Stimulated activated naive CD8-positive, alpha-beta T cell treated with anti-CD3 and anti-CD28 coated beads, Interleukin-15, Interleukin-2, amounts not matched to agents 100 ng/mL and 50 ng/mL, for 24 hours (primary cell): Measurements from ENCODE around the gene FUT7.

Source experiments
- H3K27ac Mint-ChIP-seq: one replicate; pipeline ENCODE4 v1.8.0; 2021; ENCODE audit warnings: mild to moderate bottlenecking, mixed read lengths
- H3K27me3 Mint-ChIP-seq: one replicate; pipeline ENCODE4 v1.8.0; 2021; ENCODE audit warnings: mixed read lengths
- H3K36me3 Mint-ChIP-seq: one replicate; pipeline ENCODE4 v1.8.0; 2021; ENCODE audit warnings: low read depth, mixed read lengths
- H3K4me1 Mint-ChIP-seq: one replicate; pipeline ENCODE4 v1.8.0; 2021; ENCODE audit warnings: low read depth, mixed read lengths
- H3K4me3 Mint-ChIP-seq: one replicate; pipeline ENCODE4 v1.8.0; 2021; ENCODE audit warnings: mild to moderate bottlenecking, mixed read lengths
- H3K9me3 Mint-ChIP-seq: one replicate; pipeline ENCODE4 v1.8.0; 2021; ENCODE audit warnings: mixed read lengths

Gene FUT7

DNA sequence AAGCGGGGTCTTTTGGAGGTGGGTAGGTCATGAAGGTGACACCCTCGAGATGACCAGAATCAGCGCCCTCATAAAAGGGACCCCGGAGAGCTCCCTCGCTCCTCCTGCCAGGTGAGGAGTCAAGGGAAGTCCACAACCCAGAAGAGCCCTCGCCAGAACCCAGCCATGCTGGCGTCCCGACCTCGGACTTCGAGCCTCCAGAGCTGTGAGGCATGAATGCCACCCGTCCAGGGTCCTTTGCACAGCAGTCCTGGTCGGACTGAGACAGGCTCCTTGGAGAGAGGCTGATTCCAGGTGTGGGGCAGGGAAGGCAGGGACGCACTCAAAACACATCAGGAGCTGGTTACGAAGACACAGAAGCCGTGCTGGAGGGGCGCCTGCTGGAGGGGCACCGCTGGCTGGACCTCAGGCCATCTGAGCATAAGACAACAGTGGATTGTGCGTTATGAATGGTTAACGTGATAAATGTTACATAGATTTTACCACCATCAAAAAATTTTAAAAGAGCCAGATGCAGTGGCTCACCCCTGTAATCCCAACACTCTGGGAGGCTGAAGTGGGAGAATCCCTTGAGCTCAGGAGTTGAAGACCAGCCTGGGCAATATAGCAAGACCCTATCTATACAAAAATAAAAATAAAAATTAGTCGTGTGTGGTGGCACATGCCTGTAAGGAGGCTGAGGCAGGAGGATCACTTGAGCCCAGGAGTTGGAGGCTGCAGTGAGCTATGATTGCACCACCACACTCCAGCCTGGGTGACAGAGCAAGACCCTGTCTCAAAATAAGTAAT lies 29.8 kb downstream of the FUT7 start:
- no peaks in the 10 kb centered on the region for H3K27me3 Mint-ChIP-seq
- no peaks in the 10 kb centered on the region for H3K9me3 Mint-ChIP-seq
- no peaks in the 10 kb centered on the region for H3K36me3 Mint-ChIP-seq
- H3K4me1 Mint-ChIP-seq, result peaks cover 42% of the 10 kb centered on the region
- no peak overlapping the region for H3K4me3 Mint-ChIP-seq
- no peak overlapping the region for H3K27ac Mint-ChIP-seq

DNA sequence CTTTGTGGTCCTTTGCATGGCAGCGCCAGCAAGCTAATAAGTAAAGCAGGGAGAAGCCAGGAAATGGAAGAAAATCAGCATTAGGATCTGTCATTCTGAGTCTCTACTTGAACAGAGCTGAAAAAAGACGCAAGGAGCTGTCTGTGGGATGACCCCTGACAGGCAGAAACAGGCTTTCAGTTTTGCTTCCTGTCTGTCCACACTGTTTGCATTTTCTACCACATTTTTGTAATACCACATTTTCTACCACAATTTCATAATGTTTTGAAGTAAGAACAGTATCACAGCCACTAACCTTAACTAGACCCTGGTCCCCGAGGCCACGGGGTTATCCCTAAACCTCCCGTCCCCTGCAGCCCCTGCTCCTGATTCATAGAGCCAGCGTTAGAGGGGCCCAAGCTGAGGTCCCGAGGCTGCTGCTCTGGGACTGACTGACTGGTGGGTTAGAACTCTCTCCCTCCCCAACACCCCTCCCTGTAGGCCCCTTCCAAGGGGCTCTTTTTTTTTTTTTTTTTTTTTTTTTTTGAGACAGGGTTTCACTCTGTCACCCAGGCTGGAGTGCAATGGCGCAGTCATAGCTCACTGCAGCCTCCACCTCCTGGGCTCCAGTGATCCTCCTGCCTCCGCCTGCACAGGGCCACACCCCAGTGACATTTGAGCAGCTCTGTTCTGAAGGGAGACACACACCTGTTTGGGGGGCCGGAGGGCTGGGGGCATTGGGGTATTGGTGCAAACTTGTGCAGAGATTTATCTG lies 31.5 kb downstream of the FUT7 start:
- Mint-ChIP-seq H3K27ac (peak overlapping the region; percentile 83), H3K4me3 (peak overlapping the region; percentile 61), H3K36me3 (no peaks in the 10 kb centered on the region), H3K4me1 (peaks cover 39% of the 10 kb centered on the region), H3K27me3 (no peaks in the 10 kb centered on the region), H3K9me3 (no peaks in the 10 kb centered on the region)

DNA sequence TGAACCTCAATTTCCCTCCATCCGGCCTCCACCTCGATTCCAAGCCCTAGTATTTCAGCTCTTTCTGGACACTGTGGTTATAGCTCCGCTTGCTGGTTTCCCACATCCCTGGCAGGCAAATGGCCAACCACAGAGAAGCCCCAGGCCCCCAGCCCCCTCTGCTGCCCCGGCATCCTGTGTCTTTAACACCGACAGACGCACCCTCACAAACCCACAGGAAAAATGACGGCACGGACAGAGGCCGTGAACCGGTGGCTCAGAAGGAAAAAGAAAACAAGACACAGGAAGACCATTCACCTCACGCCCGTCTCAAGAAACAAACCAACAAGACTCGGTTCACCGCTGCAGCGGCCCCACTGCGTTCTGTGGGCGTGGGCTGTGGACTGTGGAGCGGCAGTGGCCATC lies 34.1 kb downstream of the FUT7 start:
- Mint-ChIP-seq H3K27ac (peak overlapping the region; percentile 68), H3K9me3 (no peaks in the 10 kb centered on the region), H3K27me3 (no peaks in the 10 kb centered on the region), H3K36me3 (no peaks in the 10 kb centered on the region), H3K4me3 (peak overlapping the region; percentile 43), H3K4me1 (peaks cover 49% of the 10 kb centered on the region)

DNA sequence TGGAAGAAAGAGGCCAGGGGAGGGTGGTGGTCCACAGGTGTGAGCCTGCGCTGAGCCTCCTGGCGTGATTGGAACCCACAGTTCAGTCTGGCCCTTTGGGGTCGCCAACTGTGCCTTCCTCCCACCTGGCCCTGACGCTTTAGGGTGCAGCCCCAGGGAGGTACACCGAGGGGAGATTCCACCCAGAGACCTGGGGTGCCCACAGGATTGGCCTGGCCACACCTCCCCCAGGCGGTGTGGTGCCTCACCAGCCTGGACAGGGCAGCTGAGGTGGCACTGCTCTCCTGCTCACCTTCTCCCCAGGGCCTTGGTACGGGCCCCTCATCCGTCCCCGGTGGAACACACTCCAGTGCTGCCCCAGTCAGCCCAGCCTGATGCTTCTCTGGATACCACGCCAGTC lies 34.5 kb downstream of the FUT7 start:
- H3K9me3 Mint-ChIP-seq, result no peaks in the 10 kb centered on the region
- H3K4me3 Mint-ChIP-seq, result peak overlapping the region; percentile 43
- no peak overlapping the region for H3K27ac Mint-ChIP-seq
- peaks cover 49% of the 10 kb centered on the region for H3K4me1 Mint-ChIP-seq
- no peaks in the 10 kb centered on the region for H3K36me3 Mint-ChIP-seq
- H3K27me3 Mint-ChIP-seq, result no peaks in the 10 kb centered on the region

DNA sequence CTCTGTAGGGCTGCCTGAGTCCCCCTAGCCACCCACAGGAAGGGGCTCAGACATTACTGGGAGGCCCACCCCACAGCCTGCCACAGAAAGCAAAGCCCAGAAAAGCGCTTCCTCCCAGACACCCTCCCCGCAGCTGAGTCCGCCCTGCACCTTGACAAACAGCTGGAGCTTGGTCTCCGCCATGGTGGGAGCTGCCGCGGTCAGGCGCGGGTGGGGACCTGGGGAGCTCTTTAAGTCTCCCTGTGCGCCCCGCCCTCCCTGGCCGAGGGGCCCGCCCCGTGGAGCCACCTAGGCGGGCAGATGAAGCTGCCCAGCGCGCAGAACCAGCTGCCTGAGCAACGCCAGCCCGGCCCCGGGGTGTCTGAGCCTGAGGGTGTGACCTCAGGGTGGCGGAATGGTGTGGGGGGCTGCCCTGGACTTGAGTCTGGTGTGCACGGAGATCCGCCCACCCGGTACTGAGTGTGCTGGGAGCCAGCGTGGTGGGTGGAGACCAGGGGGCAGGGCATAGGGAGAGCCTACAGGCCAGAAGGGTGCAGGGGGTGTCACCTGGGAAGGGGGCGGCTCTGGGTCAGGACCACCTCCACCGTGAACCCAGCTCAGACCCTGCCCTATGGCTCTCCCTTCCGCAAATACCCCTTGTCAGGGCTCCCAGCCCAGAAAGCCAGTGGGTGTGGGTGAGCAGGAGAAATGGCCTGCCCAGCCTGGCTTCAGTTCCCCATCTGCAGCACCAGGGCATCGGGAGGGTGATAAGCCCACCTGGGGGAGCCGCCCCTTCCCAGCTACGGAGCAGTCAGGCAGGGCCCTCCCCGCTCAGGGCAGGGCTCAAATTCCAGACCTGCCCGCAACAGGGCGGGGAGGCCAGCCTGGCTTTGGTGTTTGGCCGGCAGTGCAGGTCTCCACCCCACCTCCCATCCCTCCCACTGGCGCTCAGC lies 35.3 kb downstream of the FUT7 start, which contains the start of gene CLIC3:
Gene CLIC3 (minus strand): TSS at position 208 of the 932 bp plus-strand sequence. CDS start 25 bp downstream, at position 183.
- H3K27me3 Mint-ChIP-seq, result no peaks in the 10 kb centered on the region
- H3K36me3 Mint-ChIP-seq, result no peaks in the 10 kb centered on the region
- no peaks in the 10 kb centered on the region for H3K9me3 Mint-ChIP-seq
- no peak within 1 kb of the TSS for H3K27ac Mint-ChIP-seq
- peaks cover 51% of the 10 kb centered on the region for H3K4me1 Mint-ChIP-seq
- H3K4me3 Mint-ChIP-seq, result peak within 1 kb of the TSS; percentile 10

GRCh38 chr9:136995772-136996311 lies 36.0 kb downstream of the FUT7 start:
- Mint-ChIP-seq H3K4me3 (peak overlapping the region; percentile 10), H3K27ac (no peak overlapping the region), H3K4me1 (peaks cover 55% of the 10 kb centered on the region), H3K9me3 (no peaks in the 10 kb centered on the region), H3K27me3 (no peaks in the 10 kb centered on the region), H3K36me3 (no peaks in the 10 kb centered on the region)

DNA sequence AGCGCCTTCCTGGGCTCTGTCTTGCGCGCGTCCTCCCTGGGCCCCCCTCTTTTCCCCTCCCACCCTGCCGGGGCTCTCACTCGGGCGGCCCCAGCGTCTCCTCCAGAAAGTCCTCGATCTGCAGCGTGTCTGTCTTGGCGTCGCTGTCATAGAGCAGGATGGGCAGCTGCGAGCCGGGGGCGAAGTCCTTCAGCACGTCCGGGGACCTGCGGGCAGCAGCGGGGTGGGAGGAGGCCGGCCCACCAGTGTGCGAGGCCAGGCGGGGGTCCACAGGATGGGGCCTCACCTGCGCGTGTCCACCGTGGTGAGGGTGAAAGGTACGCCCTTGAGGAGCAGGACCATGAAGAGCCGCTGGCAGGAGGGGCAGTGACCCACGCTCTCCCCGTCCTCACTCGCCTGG lies 36.5 kb downstream of the FUT7 start:
- Mint-ChIP-seq H3K27me3 (no peaks in the 10 kb centered on the region), H3K27ac (no peak overlapping the region), H3K36me3 (no peaks in the 10 kb centered on the region), H3K9me3 (no peaks in the 10 kb centered on the region), H3K4me3 (no peak overlapping the region), H3K4me1 (peaks cover 51% of the 10 kb centered on the region)

GRCh38 chr9:136994888-136995230 lies 37.0 kb downstream of the FUT7 start:
- Mint-ChIP-seq H3K27me3 (no peaks in the 10 kb centered on the region), H3K4me1 (peaks cover 46% of the 10 kb centered on the region), H3K4me3 (no peak overlapping the region), H3K27ac (no peak overlapping the region), H3K36me3 (no peaks in the 10 kb centered on the region), H3K9me3 (no peaks in the 10 kb centered on the region)

DNA sequence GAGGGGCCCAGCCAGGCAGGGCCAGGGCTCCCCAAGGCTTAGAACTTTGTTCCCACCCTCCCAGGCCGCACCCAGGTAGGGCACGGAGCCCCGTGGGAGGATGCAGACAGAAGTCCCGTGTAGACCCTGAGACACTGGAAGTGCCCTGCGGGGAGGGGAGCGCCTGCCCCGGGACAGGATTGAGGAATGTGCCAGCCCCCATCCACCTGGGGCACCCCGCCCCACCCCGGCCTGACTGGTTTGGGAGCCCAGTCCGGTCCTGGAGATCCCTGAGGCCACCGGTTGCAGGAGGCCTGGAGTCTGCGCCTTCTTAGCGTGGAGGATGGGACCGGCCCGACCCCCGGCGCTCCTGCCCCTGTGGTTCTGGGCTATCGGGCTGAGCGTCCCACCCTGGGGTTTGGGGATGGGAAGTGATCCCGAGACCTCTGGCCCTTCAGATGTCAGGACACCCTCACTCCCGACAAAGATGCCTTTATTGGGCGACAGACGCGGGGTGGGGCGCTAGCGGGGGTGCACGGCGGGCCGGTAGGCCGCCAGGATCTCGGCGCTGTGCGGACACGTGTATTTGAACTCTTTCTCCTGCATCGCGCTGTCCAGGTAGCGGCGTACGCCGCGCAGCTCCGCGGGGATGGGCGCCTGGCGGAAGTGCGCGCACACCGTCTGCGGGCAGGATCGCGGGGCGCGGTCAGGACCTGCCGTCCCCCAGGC lies 37.6 kb downstream of the FUT7 start:
- no peaks in the 10 kb centered on the region for H3K27me3 Mint-ChIP-seq
- H3K4me3 Mint-ChIP-seq, result no peak overlapping the region
- H3K4me1 Mint-ChIP-seq, result peaks cover 43% of the 10 kb centered on the region
- no peaks in the 10 kb centered on the region for H3K36me3 Mint-ChIP-seq
- no peaks in the 10 kb centered on the region for H3K9me3 Mint-ChIP-seq
- H3K27ac Mint-ChIP-seq, result no peak overlapping the region

GRCh38 chr9:136992819-136993369 lies 39.0 kb downstream of the FUT7 start:
- Mint-ChIP-seq H3K36me3 (no peaks in the 10 kb centered on the region), H3K27me3 (peaks cover 2% of the 10 kb centered on the region), H3K27ac (peak overlapping the region; percentile 70), H3K4me3 (peak overlapping the region; percentile 85), H3K9me3 (no peaks in the 10 kb centered on the region), H3K4me1 (peaks cover 32% of the 10 kb centered on the region)

GRCh38 chr9:136991993-136992818 lies 39.7 kb downstream of the FUT7 start, which contains the start of gene PAXX:
Gene PAXX, plus strand, starts transcription at chr9:136992422. Its CDS starts 22 bp downstream, at chr9:136992444.
- H3K4me3 Mint-ChIP-seq, result peak within 1 kb of the TSS; percentile 85
- no peaks in the 10 kb centered on the region for H3K9me3 Mint-ChIP-seq

DNA sequence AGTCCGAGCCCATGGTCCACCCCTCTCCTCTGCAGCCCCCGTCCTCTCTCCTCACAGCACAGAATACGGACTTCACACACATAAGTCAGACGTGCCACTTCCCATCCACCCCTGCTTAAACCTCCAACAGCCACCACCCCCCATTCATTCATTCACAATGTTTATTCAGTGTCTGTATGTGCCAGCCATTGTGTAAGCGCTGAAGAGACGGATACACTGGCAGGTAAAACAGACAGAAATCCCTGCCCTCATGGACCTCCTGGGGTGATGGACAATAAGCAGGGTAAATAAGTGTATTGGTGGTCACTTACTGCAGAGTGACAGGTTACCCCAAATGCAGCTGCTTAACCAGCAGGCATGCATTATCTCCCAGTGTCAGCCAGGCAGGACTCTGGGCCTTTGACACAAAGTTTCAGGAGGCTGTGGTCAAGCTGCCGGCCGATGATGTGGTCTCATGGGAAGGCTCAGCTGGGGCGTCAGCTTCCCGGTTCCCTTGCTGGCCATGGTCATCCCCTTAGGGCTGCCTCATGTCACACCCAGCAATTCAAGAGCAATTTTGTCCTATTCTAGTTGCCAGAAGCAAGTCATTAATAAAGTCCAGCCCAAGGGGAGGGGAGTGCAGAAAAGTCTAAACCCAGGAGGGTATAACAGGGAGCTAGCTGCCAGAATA lies 41.5 kb downstream of the FUT7 start:
- no peak overlapping the region for H3K27ac Mint-ChIP-seq
- no peaks in the 10 kb centered on the region for H3K36me3 Mint-ChIP-seq
- H3K4me1 Mint-ChIP-seq, result peaks cover 16% of the 10 kb centered on the region
- H3K4me3 Mint-ChIP-seq, result no peak overlapping the region
- H3K27me3 Mint-ChIP-seq, result peaks cover 14% of the 10 kb centered on the region
- H3K9me3 Mint-ChIP-seq, result no peaks in the 10 kb centered on the region

More at GRCh38 chr9:136991993-136992818, 39.7 kb downstream of the FUT7 start, which contains the start of gene PAXX:
- Mint-ChIP-seq H3K36me3 (no peaks in the 10 kb centered on the region), H3K4me1 (peaks cover 25% of the 10 kb centered on the region), H3K27me3 (peaks cover 7% of the 10 kb centered on the region), H3K27ac (peak within 1 kb of the TSS; percentile 70)
